ENCODE data around the gene PRICKLE2.

The PRICKLE2 gene

DNA sequence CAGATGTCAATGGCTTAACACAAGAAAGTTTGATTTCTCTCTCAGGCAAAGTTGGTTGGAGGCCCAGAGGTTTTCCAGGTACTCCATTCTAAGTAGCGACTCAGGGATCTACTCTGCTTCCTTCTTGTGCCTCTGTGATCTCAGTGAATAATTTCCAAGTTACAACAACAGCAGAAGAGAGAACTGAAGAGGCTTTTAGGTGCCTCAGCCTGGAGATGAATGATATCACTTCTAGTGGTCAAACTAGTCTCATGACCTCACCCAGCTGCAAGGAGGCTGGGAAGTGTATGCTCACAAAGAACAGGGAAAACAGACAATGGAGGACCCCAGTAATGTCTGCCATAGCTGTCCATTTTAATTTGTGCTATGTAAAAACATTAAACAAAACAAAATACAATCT, 4.6 kb upstream of the PRICKLE2 start:
- Histone ChIP-seq H4K8ac (ENCODE audit: low read depth, low read length) (no peak overlapping the region), H3K56ac (ENCODE audit: low read length) (no peak overlapping the region), H3K4me3 (ENCODE audit: low read length) (no peak overlapping the region), H3K79me1 (ENCODE audit: low read length) (no peaks in the 10 kb centered on the region), H3K36me3 (ENCODE audit: control insufficient read depth, insufficient read depth, low read length) (no peaks in the 10 kb centered on the region), H3K18ac (ENCODE audit: low read length) (no peak overlapping the region), H3K4me1 (ENCODE audit: control insufficient read depth, low read depth, low read length) (peaks cover 5% of the 10 kb centered on the region), H2BK120ac (ENCODE audit: low read depth, low read length) (no peak overlapping the region), H2BK5ac (ENCODE audit: low read length) (no peak overlapping the region), H2BK15ac (replicated peaks; ENCODE audit: low read depth) (no peak overlapping the region), H4K5ac (ENCODE audit: low read length) (no peak overlapping the region), H3K4ac (ENCODE audit: low read depth, low read length) (no peak overlapping the region), H3K9ac (ENCODE audit: low read length) (no peak overlapping the region), H2AK5ac (ENCODE audit: low read length) (no peak overlapping the region), H3K27me3 (ENCODE audit: insufficient read depth, low read length, poor library complexity) (no peaks in the 10 kb centered on the region), H3K79me2 (ENCODE audit: control insufficient read depth, insufficient read depth, low read length) (no peaks in the 10 kb centered on the region), H3K4me2 (ENCODE audit: low read length) (no peak overlapping the region), H3K23ac (ENCODE audit: low read length) (no peak overlapping the region), H3K27ac (ENCODE audit: low read depth, low read length) (no peak overlapping the region)
- peak; percentile 36 for DNase-seq
- WGBS (ENCODE audit: extremely low coverage, insufficient coverage, low lambda C conversion rate): no CpG with 5 or more reads among the region's 1 CpG

DNA sequence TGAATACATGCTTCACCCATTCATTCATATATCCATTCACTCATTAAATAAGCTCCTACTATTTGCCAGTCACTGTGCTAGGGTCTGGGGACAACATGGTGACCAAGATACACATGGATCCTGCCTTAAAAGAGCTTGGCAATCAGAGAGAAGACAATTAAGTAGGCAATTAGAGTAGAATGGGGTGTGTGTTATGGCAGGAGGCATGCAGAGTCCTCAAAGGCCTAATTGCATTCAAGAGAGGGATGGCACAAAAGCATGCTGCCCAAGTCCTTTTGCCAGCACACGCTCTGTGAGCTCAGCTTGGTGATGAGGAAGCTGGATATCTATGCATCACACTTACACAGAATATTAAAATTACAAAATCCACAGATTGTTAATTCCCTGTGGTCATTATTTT, 2.8 kb upstream of the PRICKLE2 start:
- no peak overlapping the region for H3K9ac ChIP-seq (ENCODE audit: low read length)
- H3K23ac ChIP-seq (ENCODE audit: low read length): no peak overlapping the region
- H3K4ac ChIP-seq (ENCODE audit: low read depth, low read length): no peak overlapping the region
- no peak overlapping the region for H2BK15ac ChIP-seq (replicated peaks; ENCODE audit: low read depth)
- H2BK5ac ChIP-seq (ENCODE audit: low read length): no peak overlapping the region
- H2BK120ac ChIP-seq (ENCODE audit: low read depth, low read length): no peak overlapping the region
- WGBS (ENCODE audit: extremely low coverage, insufficient coverage, low lambda C conversion rate): no CpG with 5 or more reads among the region's 1 CpG
- H3K27ac ChIP-seq (ENCODE audit: low read depth, low read length): no peak overlapping the region
- H4K5ac ChIP-seq (ENCODE audit: low read length): no peak overlapping the region
- H3K56ac ChIP-seq (ENCODE audit: low read length): no peak overlapping the region
- H2AK5ac ChIP-seq (ENCODE audit: low read length): no peak overlapping the region
- no peaks in the 10 kb centered on the region for H3K79me2 ChIP-seq (ENCODE audit: control insufficient read depth, insufficient read depth, low read length)
- H3K27me3 ChIP-seq (ENCODE audit: insufficient read depth, low read length, poor library complexity): no peaks in the 10 kb centered on the region
- no peak overlapping the region for H3K18ac ChIP-seq (ENCODE audit: low read length)
- H3K4me1 ChIP-seq (ENCODE audit: control insufficient read depth, low read depth, low read length): peaks cover 5% of the 10 kb centered on the region
- no peak overlapping the region for H4K8ac ChIP-seq (ENCODE audit: low read depth, low read length)
- H3K4me3 ChIP-seq (ENCODE audit: low read length): no peak overlapping the region
- no peaks in the 10 kb centered on the region for H3K79me1 ChIP-seq (ENCODE audit: low read length)
- no peak overlapping the region for H3K4me2 ChIP-seq (ENCODE audit: low read length)
- no peaks in the 10 kb centered on the region for H3K36me3 ChIP-seq (ENCODE audit: control insufficient read depth, insufficient read depth, low read length)
- DNase-seq: no peak

DNA sequence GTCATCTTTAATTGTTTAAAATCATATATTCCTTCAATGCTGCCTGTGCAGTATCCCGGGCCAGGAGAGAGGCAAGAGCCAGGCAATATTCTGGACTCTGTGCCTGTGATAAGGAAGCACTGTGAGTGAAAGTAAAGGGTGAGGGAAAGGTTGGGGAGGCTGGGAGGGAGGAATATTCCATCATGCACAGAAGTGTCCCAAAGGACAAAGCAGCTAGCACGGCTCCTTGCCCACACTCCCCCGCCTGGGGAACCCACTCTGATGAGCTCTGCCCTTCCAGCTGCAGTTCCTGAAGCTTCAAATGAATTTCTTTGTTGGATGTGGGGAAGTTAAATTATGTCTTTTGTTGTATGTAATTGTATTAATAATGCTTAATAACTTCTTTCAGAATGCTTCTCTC, 1.5 kb upstream of the PRICKLE2 start:
- Histone ChIP-seq H4K5ac (ENCODE audit: low read length) (no peak overlapping the region), H3K23ac (ENCODE audit: low read length) (no peak overlapping the region), H3K4me3 (ENCODE audit: low read length) (no peak overlapping the region), H3K79me1 (ENCODE audit: low read length) (no peaks in the 10 kb centered on the region), H3K4ac (ENCODE audit: low read depth, low read length) (no peak overlapping the region), H3K27ac (ENCODE audit: low read depth, low read length) (no peak overlapping the region), H2BK120ac (ENCODE audit: low read depth, low read length) (no peak overlapping the region), H3K36me3 (ENCODE audit: control insufficient read depth, insufficient read depth, low read length) (no peaks in the 10 kb centered on the region), H3K79me2 (ENCODE audit: control insufficient read depth, insufficient read depth, low read length) (no peaks in the 10 kb centered on the region), H2BK15ac (replicated peaks; ENCODE audit: low read depth) (no peak overlapping the region), H2BK5ac (ENCODE audit: low read length) (no peak overlapping the region), H3K56ac (ENCODE audit: low read length) (no peak overlapping the region), H3K18ac (ENCODE audit: low read length) (no peak overlapping the region), H3K4me2 (ENCODE audit: low read length) (no peak overlapping the region), H3K9ac (ENCODE audit: low read length) (no peak overlapping the region), H3K27me3 (ENCODE audit: insufficient read depth, low read length, poor library complexity) (no peaks in the 10 kb centered on the region), H4K8ac (ENCODE audit: low read depth, low read length) (no peak overlapping the region), H2AK5ac (ENCODE audit: low read length) (no peak overlapping the region), H3K4me1 (ENCODE audit: control insufficient read depth, low read depth, low read length) (peaks cover 5% of the 10 kb centered on the region)
- DNase-seq: no peak
- no CpG with 5 or more reads among the region's 3 CpGs for WGBS (ENCODE audit: extremely low coverage, insufficient coverage, low lambda C conversion rate)

DNA sequence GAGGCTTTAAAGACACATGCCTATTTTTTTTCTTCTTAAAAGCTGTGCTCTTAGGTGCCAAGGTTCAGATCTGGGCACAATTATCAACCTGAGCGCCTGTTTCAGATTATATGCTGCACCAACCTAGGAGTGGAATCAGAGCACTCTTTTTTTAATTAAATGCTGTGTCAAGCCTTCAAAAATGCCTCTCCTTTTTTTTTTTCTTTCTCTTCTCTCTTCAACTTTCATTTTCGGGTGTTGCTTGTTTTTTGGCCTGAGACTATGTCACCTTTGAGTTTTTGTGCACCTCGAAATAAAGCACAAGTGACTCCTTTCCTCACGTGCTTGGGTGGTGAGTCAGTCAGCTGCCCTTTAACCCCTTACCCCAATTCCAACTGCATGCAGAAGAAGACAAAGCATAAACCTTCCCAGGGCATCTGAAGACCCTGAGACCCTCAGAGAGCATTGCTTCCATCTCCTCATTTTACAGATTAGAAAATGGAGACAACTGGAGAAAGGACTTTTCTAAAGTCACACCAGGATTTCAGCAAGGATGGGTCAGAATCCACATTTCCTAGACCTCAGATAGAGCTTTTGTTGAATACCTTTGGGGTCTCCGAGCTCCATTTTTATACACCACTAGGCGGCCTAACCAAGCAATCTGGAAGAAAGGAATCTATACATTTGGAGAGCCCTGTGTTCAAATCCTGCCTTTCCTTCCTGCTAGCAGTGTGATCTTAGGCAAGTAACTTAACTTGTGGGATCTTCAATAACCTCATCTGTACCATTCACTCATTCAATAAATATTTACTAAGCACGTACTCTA, 631 bp upstream of the PRICKLE2 start:
- DNase-seq: peak; percentile 51
- H4K5ac ChIP-seq (ENCODE audit: low read length): no peak overlapping the region

DNA sequence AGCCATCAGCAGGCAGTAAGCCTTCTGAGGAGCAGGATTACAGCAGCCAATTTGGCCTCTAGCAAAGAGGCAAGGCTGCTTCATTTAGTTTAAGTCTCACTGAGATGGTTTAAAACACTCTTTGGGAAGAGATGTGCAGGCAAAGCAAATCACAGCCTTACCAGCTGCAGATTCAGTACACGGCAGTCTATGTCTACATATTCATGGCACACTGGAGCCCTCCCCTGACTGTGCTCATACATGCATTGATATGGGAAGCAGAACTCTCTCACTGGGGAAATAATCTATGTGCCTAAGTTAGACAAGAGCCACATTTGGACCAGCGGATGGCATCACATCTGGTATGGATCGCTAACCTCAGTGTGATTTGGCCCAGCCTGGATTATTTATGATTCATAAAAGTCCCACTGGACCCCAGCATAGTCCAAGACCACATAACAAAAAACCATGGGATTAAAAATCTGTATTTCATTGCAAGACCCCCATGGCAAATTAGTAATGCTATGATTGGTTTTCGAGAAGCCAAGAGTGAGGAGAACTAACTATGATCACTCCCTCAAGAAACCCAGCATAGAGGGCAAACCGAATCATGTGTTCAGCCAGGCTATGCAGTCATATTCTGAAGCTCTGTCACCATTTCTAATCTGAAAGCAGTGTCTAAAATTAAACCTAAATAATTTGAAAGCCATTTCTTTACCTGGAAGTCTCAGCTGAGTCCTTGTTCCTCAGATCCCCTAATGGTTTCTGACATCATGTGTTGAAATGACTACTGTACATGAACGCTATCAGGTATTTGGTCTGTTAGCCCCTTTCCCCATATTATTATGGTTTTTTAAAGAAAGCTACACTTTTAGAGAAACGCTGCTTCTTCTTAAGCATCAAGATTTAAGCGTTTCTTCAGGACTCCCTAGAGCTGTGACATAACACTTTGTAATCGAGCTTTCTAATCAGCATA, 1.2 kb downstream of the PRICKLE2 start:
- no peak overlapping the region for H3K56ac ChIP-seq (ENCODE audit: low read length)
- H2BK5ac ChIP-seq (ENCODE audit: low read length): no peak overlapping the region
- no peak overlapping the region for H3K4me2 ChIP-seq (ENCODE audit: low read length)
- WGBS (ENCODE audit: extremely low coverage, insufficient coverage, low lambda C conversion rate): no CpG with 5 or more reads among the region's 9 CpGs
- DNase-seq: no peak
- H3K9ac ChIP-seq (ENCODE audit: low read length): no peak overlapping the region
- no peak overlapping the region for H3K27ac ChIP-seq (ENCODE audit: low read depth, low read length)
- no peak overlapping the region for H4K5ac ChIP-seq (ENCODE audit: low read length)
- peaks cover 10% of the 10 kb centered on the region for H3K4me1 ChIP-seq (ENCODE audit: control insufficient read depth, low read depth, low read length)
- H3K18ac ChIP-seq (ENCODE audit: low read length): no peak overlapping the region
- no peak overlapping the region for H2BK120ac ChIP-seq (ENCODE audit: low read depth, low read length)
- no peak overlapping the region for H2BK15ac ChIP-seq (replicated peaks; ENCODE audit: low read depth)
- H4K8ac ChIP-seq (ENCODE audit: low read depth, low read length): no peak overlapping the region
- H3K4ac ChIP-seq (ENCODE audit: low read depth, low read length): peak overlapping the region; percentile 6
- H2AK5ac ChIP-seq (ENCODE audit: low read length): no peak overlapping the region
- H3K27me3 ChIP-seq (ENCODE audit: insufficient read depth, low read length, poor library complexity): no peaks in the 10 kb centered on the region
- H3K4me3 ChIP-seq (ENCODE audit: low read length): no peak overlapping the region
- H3K23ac ChIP-seq (ENCODE audit: low read length): no peak overlapping the region
- no peaks in the 10 kb centered on the region for H3K79me1 ChIP-seq (ENCODE audit: low read length)
- H3K36me3 ChIP-seq (ENCODE audit: control insufficient read depth, insufficient read depth, low read length): no peaks in the 10 kb centered on the region
- H3K79me2 ChIP-seq (ENCODE audit: control insufficient read depth, insufficient read depth, low read length): no peaks in the 10 kb centered on the region

More for the DNA sequence above, 631 bp upstream of the PRICKLE2 start:
- no peaks in the 10 kb centered on the region for H3K36me3 ChIP-seq (ENCODE audit: control insufficient read depth, insufficient read depth, low read length)
- no peak overlapping the region for H4K8ac ChIP-seq (ENCODE audit: low read depth, low read length)
- no peak overlapping the region for H3K4ac ChIP-seq (ENCODE audit: low read depth, low read length)
- no peaks in the 10 kb centered on the region for H3K79me2 ChIP-seq (ENCODE audit: control insufficient read depth, insufficient read depth, low read length)
- no peak overlapping the region for H3K4me3 ChIP-seq (ENCODE audit: low read length)
- no peak overlapping the region for H3K27ac ChIP-seq (ENCODE audit: low read depth, low read length)
- H3K4me2 ChIP-seq (ENCODE audit: low read length): no peak overlapping the region
- no peak overlapping the region for H3K18ac ChIP-seq (ENCODE audit: low read length)
- no peak overlapping the region for H3K56ac ChIP-seq (ENCODE audit: low read length)
- H3K23ac ChIP-seq (ENCODE audit: low read length): no peak overlapping the region
- no peak overlapping the region for H2BK15ac ChIP-seq (replicated peaks; ENCODE audit: low read depth)
- H2BK5ac ChIP-seq (ENCODE audit: low read length): no peak overlapping the region
- H3K79me1 ChIP-seq (ENCODE audit: low read length): no peaks in the 10 kb centered on the region
- H3K4me1 ChIP-seq (ENCODE audit: control insufficient read depth, low read depth, low read length): peaks cover 5% of the 10 kb centered on the region
- H3K9ac ChIP-seq (ENCODE audit: low read length): no peak overlapping the region
- H2AK5ac ChIP-seq (ENCODE audit: low read length): no peak overlapping the region
- no peaks in the 10 kb centered on the region for H3K27me3 ChIP-seq (ENCODE audit: insufficient read depth, low read length, poor library complexity)
- no peak overlapping the region for H2BK120ac ChIP-seq (ENCODE audit: low read depth, low read length)
- WGBS (ENCODE audit: extremely low coverage, insufficient coverage, low lambda C conversion rate): no CpG with 5 or more reads among the region's 7 CpGs
